K562 (cell line): ENCODE results near the gene EML6. TPM values are rescaled to one million over a fixed set of nuclear protein-coding genes. Genes with fewer than 3 reads are reported as not detected.

Experiments used
- ATAC-seq: fragments of 200-7000 bp; cut with Tn5 transposase; 3 replicates; pipeline ENCODE4 v1.9.1; 2020; ENCODE audit warnings: moderate library complexity
- BruUV-seq: library from RNA; stranded (reverse); fragments of 400-500 nt; replicated peaks from 2 replicates; lab custom pipeline; 2021; lab: Mats Ljungman, UMichigan
- CTCF ChIA-PET: fragments of 300-600 bp; formaldehyde crosslinking; extraction: SDS; loops from one replicate; lab custom pipeline; 2021; ENCODE audit warnings: low intra/inter-chr PET ratio; lab: Yijun Ruan, JAX
- POLR2A ChIA-PET: fragments of 300-600, 350-650 bp; sonication (Branson Sonifier 250); formaldehyde crosslinking; extraction: SDS; loops from one replicate; lab custom pipeline; 2021; ENCODE audit warnings: antibody characterized with exemption, inconsistent platforms; lab: Yijun Ruan, JAX
- DNase-seq, 4 experiments: peaks; one replicate each; pipeline versions ENCODE4 v3.0.0 to v3.0.0-alpha.2; 2011 to 2018; ENCODE audit warnings: low spot score in 3 of 4, mixed read lengths in 3 of 4; ENCODE audit errors: extremely low read depth in 1 of 4
- FAIRE-seq: peaks from 2 replicates; lab custom pipeline; 2011; peaks lifted over from hg19 to GRCh38; lab: Jason Lieb, UNC
- H2AFZ ChIP-seq: 2 replicates; pipeline ENCODE4 v1.6.0; 2011; ENCODE audit warnings: low read depth, low read length, control low read depth, inconsistent platforms
- H3K27ac ChIP-seq: fragments of 200-600 bp; 3 replicates; pipeline ENCODE4 v1.8.0; 2011; ENCODE audit warnings: low read depth, mild to moderate bottlenecking, control low read depth, inconsistent platforms, low read length, moderate library complexity, mixed read lengths; ENCODE audit errors: extremely low read depth
- H3K27me3 ChIP-seq, 2 experiments: fragments of 300-600 bp in 1 of 2; 2 replicates in 1 of 2; 3 replicates in 1 of 2; pipeline versions ENCODE4 v1.6.0 to v1.8.0; 2011; ENCODE audit warnings: inconsistent platforms in 2 of 2, low read length in 2 of 2, mild to moderate bottlenecking in 1 of 2, mixed read lengths in 1 of 2, moderate library complexity in 1 of 2; ENCODE audit not compliant: control insufficient read depth in 2 of 2, insufficient read depth in 2 of 2
- H3K36me3 ChIP-seq: fragments of 300-600 bp; 3 replicates; pipeline ENCODE4 v1.8.0; 2011; ENCODE audit warnings: mild to moderate bottlenecking, low read length, inconsistent platforms; ENCODE audit not compliant: control insufficient read depth, insufficient read depth
- H3K4me1 ChIP-seq, 2 experiments: fragments of 200-600 bp in 1 of 2; replicated peaks in 1 of 2; 2 replicates in 1 of 2; 3 replicates in 1 of 2; pipeline versions ENCODE4 v1.5.1 to v1.8.0; 2011; ENCODE audit warnings: inconsistent platforms in 2 of 2, low read length in 2 of 2, mild to moderate bottlenecking in 1 of 2, mixed read lengths in 1 of 2, moderate library complexity in 1 of 2; ENCODE audit not compliant: control insufficient read depth in 2 of 2, insufficient read depth in 2 of 2
- H3K4me2 ChIP-seq: 2 replicates; pipeline ENCODE4 v1.6.1; 2011; ENCODE audit warnings: low read length, control low read depth, inconsistent platforms, mixed read lengths; ENCODE audit not compliant: insufficient read depth
- H3K4me3 ChIP-seq: fragments of 200-600 bp; sonication (generic), shearing (Covaris generic); 2 replicates; pipeline ENCODE4 v1.5.1; 2016; ENCODE audit warnings: control low read depth, inconsistent platforms
- H3K79me2 ChIP-seq: fragments of 200-600 bp; 3 replicates; pipeline ENCODE4 v1.8.0; 2011; ENCODE audit warnings: low read length, inconsistent platforms; ENCODE audit not compliant: control insufficient read depth, insufficient read depth
- H3K9ac ChIP-seq, 2 experiments: 2 replicates each; pipeline versions ENCODE4 v1.6.0 to v1.6.1; 2011; ENCODE audit warnings: low read depth in 2 of 2, low read length in 2 of 2, control low read depth in 1 of 2, inconsistent platforms in 1 of 2, mild to moderate bottlenecking in 1 of 2, mixed read lengths in 1 of 2; ENCODE audit not compliant: insufficient read depth in 1 of 2
- H3K9me1 ChIP-seq: one replicate; pipeline ENCODE4 v1.6.0; 2011; ENCODE audit warnings: inconsistent platforms, mild to moderate bottlenecking, low read length, moderate library complexity; ENCODE audit not compliant: control insufficient read depth, insufficient read depth
- H3K9me3 ChIP-seq: replicated peaks from 2 replicates; pipeline ENCODE4 v1.5.1; 2011; ENCODE audit warnings: low read depth, low read length, inconsistent platforms; ENCODE audit not compliant: control insufficient read depth, insufficient read depth
- H4K20me1 ChIP-seq: replicated peaks from 2 replicates; pipeline ENCODE4 v1.6.1; 2011; ENCODE audit warnings: low read length, inconsistent platforms, mixed read lengths; ENCODE audit not compliant: control insufficient read depth, insufficient read depth
- CBFA2T2 ChIP-seq: fragments of 450-650 bp; conservative IDR thresholded peaks from 2 replicates; pipeline ENCODE4 v1.6.1; 2017; ENCODE audit warnings: mild to moderate bottlenecking
- HINFP ChIP-seq: fragments of 450-650 bp; conservative IDR thresholded peaks from 2 replicates; pipeline ENCODE4 v1.6.1; 2016; ENCODE audit warnings: missing genetic modification characterization, low read depth, mild to moderate bottlenecking, control low read depth, missing compliant biosample characterization
- SIN3B ChIP-seq: fragments of 450-650 bp; IDR thresholded peaks from 2 replicates; pipeline ENCODE4 v1.6.1; 2017; ENCODE audit warnings: low read depth, mild to moderate bottlenecking, moderate library complexity
- SPI1 ChIP-seq: IDR thresholded peaks from 2 replicates; pipeline ENCODE4 v1.6.1; 2011; ENCODE audit warnings: low read depth, low read length, control low read depth, borderline replicate concordance
- ZNF444 ChIP-seq: fragments of 250-450 bp; sonication (Bioruptor Pico); IDR thresholded peaks from 2 replicates; pipeline ENCODE4 v1.4.0; 2020; ENCODE audit warnings: mild to moderate bottlenecking, moderate library complexity
- WGBS: fragments of 100-300 bp; shearing (Covaris generic); methylation state at CpG from one replicate; pipeline ENCODE4 v1.1.6; 2016; ENCODE audit warnings: low coverage, mixed read lengths; ENCODE audit not compliant: insufficient coverage; ENCODE audit errors: missing lambda C conversion rate; 5-methylcytosine and 5-hydroxymethylcytosine counted together
- in situ Hi-C: fragments of 300-500 bp; cut with MboI; formaldehyde crosslinking; loops from 4 replicates; pipeline ENCODE4 v1.15.0; 2018; ENCODE audit warnings: inconsistent platforms, mixed read lengths
- intact Hi-C: fragments of 100-400 bp; cut with micrococcal nuclease; formaldehyde crosslinking; loops from 2 replicates; pipeline ENCODE4 v1.14.2; 2022
- polyA plus RNA-seq, 8 experiments: library from polyadenylated mRNA; depleted of rRNA in 4 of 8; stranded (reverse) in 5 of 8; unstranded in 3 of 8; fragments of >200 nt; fragmentation: Nextera tagmentation in 2 of 8; fragmentation: Illumina TruSeq in 1 of 8; extraction: Ambion mirVana in 2 of 8; extraction: Trizol in 1 of 8; gene quantifications; 2 replicates each; pipeline versions ENCODE4 v1.2.1 to v1.2.3, GENCODE V29; 2011 to 2014; ENCODE audit warnings: inconsistent platforms in 1 of 8, missing spikeins in 1 of 8
- total RNA-seq, 7 experiments: library from RNA; depleted of rRNA in 6 of 7; stranded (reverse); fragments of >200 nt in 6 of 7; fragmentation: Illumina TruSeq in 2 of 7; extraction: Trizol in 2 of 7; gene quantifications; 2 replicates each; pipeline versions ENCODE4 v1.2.1 to v1.2.3, GENCODE V29; 2011 to 2021; ENCODE audit warnings: low replicate concordance in 1 of 7

Gene EML6
- total and polyA plus RNA-seq, 9 of the 15 experiments (the other 6 are each of a cell fraction or from before 2014, with no cell fraction given): 0.07 to 0.56 (median 0.25) TPM

DNA sequence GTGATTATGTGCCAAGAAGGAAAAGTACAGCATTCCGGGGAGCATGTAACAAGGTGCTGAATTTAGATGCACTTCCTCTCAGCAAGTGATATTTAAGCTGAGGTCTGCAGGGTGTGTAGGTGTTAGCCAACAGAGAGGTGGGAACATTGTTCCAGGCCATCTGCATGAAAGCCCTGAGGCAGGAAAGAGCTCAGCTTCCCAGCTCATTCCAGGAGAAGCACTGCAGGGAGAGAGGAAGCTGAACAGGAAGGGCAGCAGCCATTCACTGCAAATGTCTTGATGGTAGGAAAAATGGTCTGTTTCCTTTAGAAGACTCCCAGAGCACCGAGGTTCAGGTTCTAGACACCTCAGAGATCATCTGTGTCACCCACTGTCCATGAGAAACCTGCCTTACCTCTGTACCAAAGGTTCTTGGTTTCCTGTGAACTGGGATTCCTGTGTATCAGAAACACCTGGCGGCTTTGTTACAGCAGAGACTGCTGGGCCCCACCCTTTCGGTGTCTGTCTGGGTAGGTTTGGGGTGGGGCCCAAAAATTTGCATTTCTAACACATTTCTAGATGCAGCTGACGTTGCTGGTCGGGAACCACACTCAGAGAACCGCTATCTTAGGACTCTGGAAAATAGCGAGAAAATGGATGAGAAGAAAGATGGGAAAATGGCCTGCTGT is 242.8 kb downstream of the EML6 start:
- CTCF ChIA-PET: no interaction called here

GRCh38 chr2:54966837-54967236 is 243.4 kb downstream of the EML6 start:
- in situ Hi-C loops (no loop called here), intact Hi-C loops (loop anchor here (5.0 kb wide), 1 partner anchor 200 kb away; no protein-coding TSS in a partner anchor)
- Histone ChIP-seq H3K9ac (no peak overlapping the region), H3K4me1 (peaks cover 4 to 7% of the 10 kb centered on the region in 2 experiments; a peak in 3 of 5 replicates), H3K36me3 (peaks cover 25% of the 10 kb centered on the region), H3K9me3 (no peaks in the 10 kb centered on the region), H3K4me3 (no peak overlapping the region), H3K79me2 (no peaks in the 10 kb centered on the region), H3K9me1 (peaks cover 3% of the 10 kb centered on the region), H3K27ac (no peak overlapping the region), H2AFZ (no peak overlapping the region), H3K27me3 (no peaks in the 10 kb centered on the region), H3K4me2 (no peak overlapping the region), H4K20me1 (no peaks in the 10 kb centered on the region; the same call in 1 of the 2 replicates)
- DNase-seq: no peak
- no peak for FAIRE-seq
- CTCF ChIA-PET: no interaction called here
- POLR2A ChIA-PET: interaction anchor here (0.7 to 2.4 kb wide), 4 partner anchors 8 to 29 kb away, joined by 3 to 15 read pairs (median 4); no protein-coding TSS in a partner anchor
- no TSS peak for BruUV-seq
- 65% methylated on average over 3 of the region's 3 CpGs for WGBS
- no peak for ATAC-seq
- TF ChIP-seq SIN3B: no peak
- TF ChIP-seq CBFA2T2: no peak
- TF ChIP-seq HINFP: no peak

More for the DNA sequence above, 242.8 kb downstream of the EML6 start:
- peaks cover 3% of the 10 kb centered on the region for H3K9me1 ChIP-seq
- H3K36me3 ChIP-seq: peaks cover 19% of the 10 kb centered on the region; the same call in 2 of the 3 replicates
- peak; percentile 17 for ATAC-seq
- POLR2A ChIA-PET: interaction anchor here (0.7 to 2.4 kb wide), 4 partner anchors 9 to 28 kb away, joined by 3 to 15 read pairs (median 4); no protein-coding TSS in a partner anchor
- no peaks in the 10 kb centered on the region for H3K9me3 ChIP-seq
- no peak overlapping the region for H2AFZ ChIP-seq
- TF ChIP-seq ZNF444 (CRISPR knock-in tag) (no peak), SPI1 (0 out of 2 replicates have a peak, but pooled peaks have one; percentile 13)
- TF ChIP-seq, all 486 proteins: peak for 1
- Histone ChIP-seq H3K79me2 (no peaks in the 10 kb centered on the region), H3K27me3 (no peaks in the 10 kb centered on the region), H3K4me1 (peaks cover 4 to 7% of the 10 kb centered on the region in 2 experiments; a peak in 3 of 5 replicates), H3K4me2 (no peak overlapping the region), H3K9ac (no peak overlapping the region), H4K20me1 (no peaks in the 10 kb centered on the region; the same call in 1 of the 2 replicates), H3K4me3 (no peak overlapping the region), H3K27ac (no peak overlapping the region)
- 37% methylated on average over 8 of the region's 8 CpGs for WGBS
- FAIRE-seq (peak; percentile 67), DNase-seq (no peak)
- BruUV-seq: no TSS peak
- in situ Hi-C loops (no loop called here), intact Hi-C loops (loop anchor here (5.0 kb wide), 1 partner anchor 201 kb away; no protein-coding TSS in a partner anchor)
